Activated CD8-positive, alpha-beta memory T cell treated with anti-CD3 and anti-CD28 coated beads for 48 hours (primary cell): ENCODE data around the gene GRM7.

Experiments
- DNase-seq, 3 experiments: peaks; one replicate each; pipeline ENCODE4 v3.0.0-alpha.2; 2020; ENCODE audit warnings: low read depth in 2 of 3, low spot score in 2 of 3

Gene GRM7

GRCh38 chr3:7392206-7392605, 531.3 kb downstream of the GRM7 start:
- no peak for DNase-seq

DNA sequence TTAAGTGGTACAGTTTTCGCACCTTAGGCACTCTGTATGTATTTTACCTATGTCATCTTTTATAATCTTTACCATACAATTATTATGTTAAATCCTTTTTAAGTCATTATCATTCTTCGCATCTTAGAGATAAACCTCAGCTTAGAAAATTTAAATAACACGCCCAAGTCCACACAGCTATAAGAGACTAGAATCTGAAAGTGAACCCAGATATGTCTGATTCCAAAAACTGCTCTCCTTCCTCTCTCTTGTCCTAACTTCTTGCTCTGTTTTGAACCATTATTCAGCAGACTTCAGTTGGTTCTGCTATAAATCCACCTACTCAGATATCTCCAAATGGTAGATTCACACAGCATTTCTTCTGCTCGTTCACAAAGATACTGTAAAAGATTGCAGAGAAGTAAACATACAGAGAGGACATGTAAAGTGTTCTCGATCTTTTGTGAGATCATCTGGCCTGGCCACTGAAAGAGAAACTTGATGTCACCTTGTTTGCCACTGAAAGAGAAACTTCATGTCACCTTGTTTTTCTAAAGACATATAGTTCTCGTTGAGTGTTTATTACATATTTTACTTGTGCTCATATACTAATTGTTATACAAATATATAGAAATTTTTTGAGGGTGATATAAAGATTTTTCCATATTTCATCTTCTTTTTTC, 533.2 kb downstream of the GRM7 start:
- DNase-seq, result no peak

GRCh38 chr3:7396534-7396933, 535.6 kb downstream of the GRM7 start:
- DNase-seq, result no peak

GRCh38 chr3:7397097-7397496, 536.2 kb downstream of the GRM7 start:
- DNase-seq, result no peak

GRCh38 chr3:7400360-7400759, 539.4 kb downstream of the GRM7 start:
- no peak for DNase-seq

DNA sequence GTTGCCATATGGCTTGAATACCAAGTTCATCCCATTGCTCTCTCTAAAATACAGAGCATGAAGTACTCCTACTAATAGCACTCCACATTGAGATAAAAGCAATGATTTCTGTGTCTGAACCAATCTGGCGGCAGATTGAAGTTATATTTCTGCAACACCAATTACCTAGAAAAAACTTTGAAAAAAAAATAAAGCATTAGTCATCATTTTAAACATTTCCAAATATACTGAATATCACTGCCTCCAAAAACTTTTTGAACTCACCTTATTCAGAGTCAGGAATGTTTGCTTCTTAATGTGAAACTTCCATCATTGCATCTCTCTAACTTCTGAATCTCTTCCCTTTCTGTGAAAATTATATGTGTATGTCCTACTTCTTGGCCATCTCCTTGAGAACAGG, 540.5 kb downstream of the GRM7 start:
- DNase-seq, result no peak

DNA sequence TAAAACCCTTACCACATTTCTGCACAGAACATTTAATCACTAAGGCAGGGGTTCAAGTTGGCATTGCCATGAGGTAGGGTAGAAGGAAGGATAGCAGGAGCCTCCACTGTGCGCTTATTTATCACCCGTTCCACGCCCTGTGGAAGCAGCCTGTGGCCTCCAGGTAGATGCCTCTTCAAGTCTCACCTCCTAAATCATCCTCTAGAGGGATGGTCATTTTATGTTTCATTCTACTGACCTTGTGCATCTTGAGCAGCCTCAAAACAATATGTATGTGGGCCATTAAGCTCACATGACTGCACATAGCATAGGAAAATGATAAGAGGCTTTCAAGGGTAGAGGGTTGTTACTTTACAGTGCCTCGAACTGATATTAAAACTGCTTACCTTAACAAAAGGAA, 546.2 kb downstream of the GRM7 start:
- no peak for DNase-seq

GRCh38 chr3:7410782-7411181, 549.9 kb downstream of the GRM7 start:
- no peak for DNase-seq

- DNase-seq, result no peak
Measured at GRCh38 chr3:7421065-7421464, 560.1 kb downstream of the GRM7 start.

DNA sequence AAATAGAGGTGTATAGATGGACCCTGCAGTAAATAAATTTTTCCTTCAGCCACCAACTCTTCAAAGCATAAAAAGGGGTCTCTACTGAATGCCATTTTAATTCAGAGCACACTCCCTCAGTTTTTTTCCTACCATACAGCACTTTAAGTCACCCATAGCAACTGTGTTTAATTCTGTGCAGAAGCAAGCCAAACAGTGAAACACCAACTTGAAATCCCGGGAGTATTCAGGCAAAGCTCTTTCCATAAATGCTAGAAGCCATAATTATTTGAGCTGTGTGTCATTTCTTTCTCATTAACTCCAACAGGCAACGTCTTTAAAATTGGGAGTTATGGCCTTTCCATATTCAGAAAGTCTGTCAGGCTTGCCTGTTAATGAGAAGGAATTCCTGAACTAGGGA, 562.1 kb downstream of the GRM7 start:
- no peak for DNase-seq

DNA sequence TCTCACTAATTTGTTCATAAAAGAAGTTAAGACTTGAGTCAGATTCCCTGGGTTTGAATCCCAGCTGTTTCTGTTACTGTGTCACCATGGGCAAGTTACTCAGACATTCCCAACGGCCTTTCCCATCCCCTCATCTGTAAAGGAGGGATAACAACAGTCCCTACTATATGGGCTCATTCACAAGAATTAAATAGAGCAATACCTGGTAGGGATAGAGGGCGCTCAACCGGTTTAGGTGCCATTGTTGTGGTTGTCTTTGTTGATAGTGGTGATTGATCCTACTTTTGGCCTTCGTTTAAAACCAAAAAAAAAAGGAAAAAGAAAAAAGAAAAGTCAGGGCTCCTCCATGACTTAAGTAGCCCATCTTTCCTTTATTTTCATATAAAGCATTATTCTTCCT, 563.1 kb downstream of the GRM7 start:
- no peak for DNase-seq

DNA sequence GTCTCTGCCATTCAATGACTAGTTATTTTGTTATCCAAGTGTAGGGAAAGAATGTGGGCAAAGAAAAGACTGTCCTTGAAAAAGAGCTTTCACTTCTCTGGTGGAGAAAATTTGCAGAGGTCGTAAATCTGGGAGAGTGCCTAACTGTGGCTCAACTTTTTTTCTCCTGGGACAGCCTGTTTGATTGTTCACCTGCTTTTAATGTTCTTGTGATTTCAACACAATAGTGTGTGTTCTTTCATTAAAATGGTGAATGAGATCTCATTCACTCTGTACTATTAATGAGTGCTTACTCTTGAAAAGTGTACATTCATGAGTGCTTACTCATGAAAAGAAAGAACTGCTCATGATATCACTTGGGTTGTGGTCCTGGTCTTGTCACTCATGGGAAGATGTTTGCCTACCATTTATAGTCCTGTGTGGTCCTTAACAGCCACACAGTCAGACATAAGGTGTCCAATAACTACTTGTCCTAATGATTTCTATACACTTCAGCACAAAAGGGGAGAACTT, 567.3 kb downstream of the GRM7 start:
- no peak for DNase-seq

DNA sequence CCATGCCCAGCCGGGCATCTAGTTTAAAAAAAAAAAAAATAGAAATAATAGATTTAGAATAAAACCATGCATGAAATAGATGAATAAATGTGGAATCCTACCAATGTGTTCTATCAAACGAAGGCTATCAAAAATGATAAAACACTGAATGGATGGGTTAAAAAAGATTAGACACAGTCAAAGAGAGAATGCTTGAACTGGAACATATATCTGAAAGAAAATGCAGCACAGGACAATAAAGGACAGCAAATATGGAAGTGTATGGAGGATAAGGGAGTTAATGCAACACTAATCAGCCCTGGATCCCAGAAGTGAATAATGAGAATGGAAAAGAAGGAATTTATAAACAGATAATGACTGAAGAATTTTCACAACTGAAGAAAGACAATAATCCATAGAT, 571.7 kb downstream of the GRM7 start:
- DNase-seq, result no peak

- no peak for DNase-seq
Measured at GRCh38 chr3:7433073-7433472, 572.2 kb downstream of the GRM7 start.

- no peak for DNase-seq
Measured at GRCh38 chr3:7436542-7436941, 575.6 kb downstream of the GRM7 start.

DNA sequence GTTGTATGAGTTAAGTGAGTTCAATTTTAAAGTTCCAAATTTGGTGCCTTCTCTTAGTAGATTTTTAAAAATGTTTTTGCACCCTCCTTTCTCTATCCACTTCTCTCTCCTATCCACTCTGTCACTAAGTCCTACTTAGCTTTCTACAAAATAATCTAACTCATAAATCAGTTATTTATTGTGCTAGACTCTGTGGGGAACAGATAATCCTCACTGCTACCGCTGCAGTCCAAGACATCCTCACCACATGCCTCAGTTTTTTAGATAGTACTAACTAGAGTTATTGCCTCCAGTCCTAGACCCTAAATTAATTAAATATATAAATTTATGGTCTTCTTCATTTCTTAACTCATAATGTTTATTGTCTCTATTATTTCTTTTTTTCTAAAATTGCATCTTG, 576.3 kb downstream of the GRM7 start:
- no peak for DNase-seq

- no peak for DNase-seq
Measured at GRCh38 chr3:7439101-7439680, 578.3 kb downstream of the GRM7 start.

GRCh38 chr3:7444886-7445285, 584.0 kb downstream of the GRM7 start:
- no peak for DNase-seq

GRCh38 chr3:7445331-7445730, 584.4 kb downstream of the GRM7 start:
- no peak for DNase-seq

DNA sequence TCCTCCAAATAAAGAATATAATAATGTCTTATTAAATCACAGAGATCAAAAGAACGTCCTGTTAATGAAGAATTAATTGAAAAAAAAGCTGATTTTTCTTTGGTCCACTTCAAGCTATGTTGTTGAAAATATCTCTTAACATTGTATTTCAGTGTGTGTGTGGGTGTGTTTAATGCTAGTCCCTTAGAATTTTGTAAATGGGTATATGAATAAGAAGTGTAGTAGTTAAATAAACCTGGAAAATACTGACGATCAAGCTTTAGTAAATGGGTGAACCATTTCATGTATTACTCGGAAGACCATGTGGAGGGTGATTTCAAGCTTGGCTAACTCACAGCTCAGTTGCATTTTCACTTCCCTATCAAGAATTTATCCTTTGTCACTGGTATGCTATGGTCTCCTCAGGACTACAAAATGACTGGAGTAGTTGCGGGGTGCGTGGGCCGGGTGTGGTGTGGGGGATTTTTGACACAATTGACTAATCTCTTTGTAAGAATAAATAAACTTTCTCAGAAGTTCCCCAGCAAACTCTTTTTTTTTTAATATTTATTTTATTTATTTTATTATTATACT, 586.4 kb downstream of the GRM7 start:
- no peak for DNase-seq

DNA sequence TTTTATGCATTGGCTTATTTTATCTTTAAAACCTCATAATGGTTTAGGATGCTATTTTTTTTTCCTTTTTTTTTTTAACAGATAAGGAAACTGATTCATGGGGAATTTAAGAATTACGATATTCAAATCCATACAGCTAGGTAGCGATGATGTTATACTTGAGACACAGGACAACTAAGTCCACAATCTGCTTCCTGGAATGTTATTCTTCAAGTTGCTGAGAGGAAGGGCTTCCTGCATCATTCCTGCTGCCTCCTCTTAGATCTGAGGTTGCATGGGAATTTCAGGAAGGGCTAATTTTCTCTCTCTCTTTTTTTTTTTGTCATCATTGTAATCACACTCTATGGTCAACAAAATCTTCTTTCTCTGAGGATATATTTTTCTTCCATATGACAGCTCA, 595.5 kb downstream of the GRM7 start:
- no peak for DNase-seq

DNA sequence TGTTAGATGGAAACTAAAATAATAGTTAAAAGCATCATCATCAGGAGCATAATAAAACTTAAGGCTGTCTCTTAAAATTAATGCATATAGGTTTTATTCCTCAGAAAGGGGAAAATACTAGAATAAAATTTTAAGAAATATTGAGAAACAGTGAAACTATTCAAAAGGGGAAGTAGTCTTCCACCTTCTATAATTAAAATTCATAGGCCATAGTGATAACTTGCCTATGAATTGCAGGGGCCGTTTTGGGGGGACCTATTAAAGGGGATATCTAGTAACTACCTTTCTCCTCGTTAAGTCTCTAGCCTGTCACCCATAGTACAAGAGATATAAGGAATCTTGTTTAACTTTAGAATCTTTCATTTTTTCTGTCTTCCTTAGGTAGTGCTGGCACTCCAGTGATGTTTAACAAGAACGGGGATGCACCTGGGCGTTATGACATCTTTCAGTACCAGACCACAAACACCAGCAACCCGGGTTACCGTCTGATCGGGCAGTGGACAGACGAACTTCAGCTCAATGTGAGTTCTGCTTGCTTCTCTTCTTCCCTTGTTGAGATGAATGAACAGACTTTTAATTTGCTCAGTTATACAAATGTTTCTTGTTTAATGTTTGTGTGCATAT, 600.4 kb downstream of the GRM7 start:
- no peak for DNase-seq
